GM12878 (cell line): ENCODE results near the gene HOXD11. TPM values are rescaled to one million over a fixed set of nuclear protein-coding genes. Genes with fewer than 3 reads are reported as not detected.

Experiments
- ATAC-seq: fragments of 200-7000 bp; cut with Tn5 transposase; 3 replicates; pipeline ENCODE4 v1.9.1; 2020; ENCODE audit warnings: mild to moderate bottlenecking, moderate library complexity
- BruUV-seq: library from RNA; stranded (reverse); fragments of 400-500 nt; replicated peaks from 2 replicates; lab custom pipeline; 2021; lab: Mats Ljungman, UMichigan
- CTCF ChIA-PET: fragments of 300-600 bp; sonication (Branson Sonifier 250); formaldehyde crosslinking; extraction: SDS; loops from one replicate; lab custom pipeline; 2021; ENCODE audit warnings: inconsistent platforms; lab: Yijun Ruan, JAX
- POLR2A ChIA-PET: fragments of 350-600 bp; formaldehyde crosslinking; extraction: SDS; loops from one replicate; lab custom pipeline; 2021; ENCODE audit warnings: inconsistent platforms; lab: Charles Lee
- RAD21 ChIA-PET: fragments of 300-600 bp; sonication (Branson Sonifier 250); formaldehyde crosslinking; loops from one replicate; lab custom pipeline; 2023; ENCODE audit warnings: antibody characterized with exemption; ENCODE audit not compliant: unreplicated experiment; lab: Charles Lee
- SMC1A ChIA-PET: fragments of 300-600 bp; sonication (Branson Sonifier 250); formaldehyde crosslinking; loops from one replicate; lab custom pipeline; 2023; ENCODE audit not compliant: unreplicated experiment, uncharacterized antibody; lab: Charles Lee
- DNase-seq: peaks from one replicate; pipeline ENCODE4 v3.0.0-alpha.2; 2011; ENCODE audit warnings: low read depth, low spot score
- FAIRE-seq: peaks from 3 replicates; lab custom pipeline; 2011; peaks lifted over from hg19 to GRCh38; lab: Jason Lieb, UNC
- H2AFZ ChIP-seq: 2 replicates; pipeline ENCODE4 v1.6.0; 2011; ENCODE audit warnings: low read depth, low read length, control low read depth; ENCODE audit not compliant: control insufficient read depth
- H3K27ac ChIP-seq: 2 replicates; pipeline ENCODE4 v1.5.1; 2011; ENCODE audit warnings: control low read depth; ENCODE audit not compliant: control insufficient read depth, insufficient read depth
- H3K27me3 ChIP-seq, 2 experiments: replicated peaks in 1 of 2; 2 replicates each; pipeline versions ENCODE4 v1.6.0 to v1.6.1; 2011; ENCODE audit warnings: low read length in 1 of 2; ENCODE audit not compliant: control insufficient read depth in 2 of 2, insufficient read depth in 2 of 2
- H3K36me3 ChIP-seq, 2 experiments: 2 replicates each; pipeline ENCODE4 v1.5.1; 2011; ENCODE audit warnings: low read length in 1 of 2; ENCODE audit not compliant: control insufficient read depth in 2 of 2, insufficient read depth in 2 of 2
- H3K4me1 ChIP-seq: 2 replicates; pipeline ENCODE4 v1.6.1; 2011; ENCODE audit warnings: mild to moderate bottlenecking, low read length, moderate library complexity, mixed read lengths; ENCODE audit not compliant: control insufficient read depth, insufficient read depth
- H3K4me2 ChIP-seq: 2 replicates; pipeline ENCODE4 v1.6.0; 2011; ENCODE audit warnings: control low read depth; ENCODE audit not compliant: control insufficient read depth, insufficient read depth
- H3K4me3 ChIP-seq: fragments of 200-600 bp; sonication (generic); 2 replicates; pipeline ENCODE4 v1.5.1; 2016
- H3K79me2 ChIP-seq: 2 replicates; pipeline ENCODE4 v1.6.0; 2011; ENCODE audit warnings: low read length; ENCODE audit not compliant: control insufficient read depth, insufficient read depth
- H3K9ac ChIP-seq: 2 replicates; pipeline ENCODE4 v1.8.0; 2011; ENCODE audit warnings: low read length, control low read depth, mixed read lengths; ENCODE audit not compliant: control insufficient read depth, insufficient read depth
- H3K9me3 ChIP-seq: replicated peaks from 3 replicates; pipeline ENCODE4 v1.5.1; 2011; ENCODE audit warnings: mild to moderate bottlenecking, low read length; ENCODE audit not compliant: control insufficient read depth, insufficient read depth
- H4K20me1 ChIP-seq: 2 replicates; pipeline ENCODE4 v1.6.0; 2011; ENCODE audit not compliant: control insufficient read depth, insufficient read depth
- BCLAF1 ChIP-seq: fragments of 450-650 bp; IDR thresholded peaks from 2 replicates; pipeline ENCODE4 v1.6.1; 2017; ENCODE audit warnings: antibody characterized with exemption, mild to moderate bottlenecking, moderate library complexity
- BHLHE40 ChIP-seq, 2 experiments: fragments of 450-650 bp in 1 of 2; IDR thresholded peaks; 2 replicates each; pipeline ENCODE4 v1.6.1; 2011 to 2017; ENCODE audit warnings: low read depth in 2 of 2, borderline replicate concordance in 1 of 2, improper control_type of control experiment in 1 of 2, low read length in 1 of 2, mild to moderate bottlenecking in 1 of 2
- CBX3 ChIP-seq: fragments of 200-600 bp; sonication (generic); IDR thresholded peaks from 2 replicates; pipeline ENCODE4 v1.6.1; 2016; ENCODE audit warnings: low read depth, borderline replicate concordance
- CHD4 ChIP-seq: fragments of 200-600 bp; sonication (generic); IDR thresholded peaks from 2 replicates; pipeline ENCODE4 v1.6.1; 2016; ENCODE audit warnings: mild to moderate bottlenecking
- EGR1 ChIP-seq, 2 experiments: IDR thresholded peaks; 1 replicate in 1 of 2; 2 replicates in 1 of 2; pipeline ENCODE4 v1.6.1; 2011 to 2012; ENCODE audit warnings: low read depth in 2 of 2, low read length in 2 of 2, borderline replicate concordance in 1 of 2, mild to moderate bottlenecking in 1 of 2, moderate library complexity in 1 of 2
- MLLT1 ChIP-seq: fragments of 450-650 bp; IDR thresholded peaks from 2 replicates; pipeline ENCODE4 v1.6.1; 2016; ENCODE audit warnings: mild to moderate bottlenecking
- NKRF ChIP-seq: fragments of 450-650 bp; conservative IDR thresholded peaks from 2 replicates; pipeline ENCODE4 v1.6.1; 2017; ENCODE audit warnings: mild to moderate bottlenecking, moderate library complexity
- SIN3A ChIP-seq: IDR thresholded peaks from 2 replicates; pipeline ENCODE4 v1.6.1; 2012; ENCODE audit warnings: low read depth, low read length, improper control_type of control experiment
- ZNF274 ChIP-seq: IDR thresholded peaks from one replicate; pipeline ENCODE4 v1.8.0; 2011; ENCODE audit not compliant: insufficient read length, insufficient read depth
- ZNF592 ChIP-seq: fragments of 450-650 bp; IDR thresholded peaks from 2 replicates; pipeline ENCODE4 v1.6.1; 2017; ENCODE audit warnings: mild to moderate bottlenecking, moderate library complexity
- WGBS: methylation state at CpG from one replicate; pipeline ENCODE4 v1.1.6; 2016; ENCODE audit warnings: low lambda C conversion rate; ENCODE audit not compliant: insufficient replicate concordance, insufficient coverage; ENCODE audit errors: missing lambda C conversion rate; 5-methylcytosine and 5-hydroxymethylcytosine counted together
- in situ Hi-C: fragments of 300-500 bp; cut with MboI; formaldehyde crosslinking; loops from 9 replicates; pipeline ENCODE4 v1.14.3; 2018; ENCODE audit warnings: mixed read lengths
- intact Hi-C: fragments of 100-400 bp; cut with micrococcal nuclease; formaldehyde crosslinking; loops from one replicate; pipeline ENCODE4 v1.14.2; 2022; ENCODE audit not compliant: unreplicated experiment
- polyA plus RNA-seq, 11 experiments: library from polyadenylated mRNA; depleted of rRNA in 4 of 11; unstranded in 6 of 11; stranded (reverse) in 5 of 11; fragments of >200 nt; fragmentation: Nextera tagmentation in 4 of 11; fragmentation: Illumina TruSeq in 1 of 11; extraction: Ambion mirVana in 4 of 11; extraction: Trizol in 1 of 11; gene quantifications; 1 replicate in 1 of 11; 2 replicates in 10 of 11; pipeline versions ENCODE4 v1.2.1 to v1.2.3, GENCODE V29; 2011 to 2016; ENCODE audit warnings: inconsistent platforms in 2 of 11, missing spikeins in 2 of 11, low read depth in 1 of 11
- total RNA-seq, 4 experiments: library from RNA; depleted of rRNA in 3 of 4; stranded (reverse); fragments of >200 nt in 3 of 4; fragmentation: Illumina TruSeq in 1 of 4; extraction: Trizol in 1 of 4; gene quantifications; 2 replicates each; pipeline versions ENCODE4 v1.2.1 to v1.2.3, GENCODE V29; 2013 to 2021

Gene HOXD11
- total and polyA plus RNA-seq, 10 of the 15 experiments (the other 5 are each of a cell fraction or from before 2014, with no cell fraction given): not detected

GRCh38 chr2:176072951-176073904 is 33.9 kb upstream of the HOXD11 start:
- in situ Hi-C loops (no loop called here), intact Hi-C loops (no loop called here)
- H3K9ac ChIP-seq: no peak overlapping the region
- no peak for FAIRE-seq
- no peak overlapping the region for H3K4me3 ChIP-seq
- no peak overlapping the region for H3K4me2 ChIP-seq
- ATAC-seq: no peak
- WGBS: 31% methylated on average over 29 of the region's 29 CpGs
- H2AFZ ChIP-seq: no peak overlapping the region
- no peaks in the 10 kb centered on the region; the same call in 1 of the 3 replicates for H3K9me3 ChIP-seq
- no peaks in the 10 kb centered on the region for H3K79me2 ChIP-seq
- no TSS peak for BruUV-seq
- H3K27me3 ChIP-seq: peaks cover 9 to 39% of the 10 kb centered on the region in 2 experiments
- no peak overlapping the region for H3K27ac ChIP-seq
- ChIA-PET SMC1A (no interaction called here), CTCF (no interaction called here), POLR2A (interaction anchor here (0.6 kb wide), 1 partner anchor 28 kb away, joined by 7 read pairs; no protein-coding TSS in a partner anchor), RAD21 (no interaction called here)
- no peak for DNase-seq
- no peaks in the 10 kb centered on the region for H3K36me3 ChIP-seq
- no peaks in the 10 kb centered on the region for H4K20me1 ChIP-seq
- H3K4me1 ChIP-seq: no peaks in the 10 kb centered on the region; the same call in 1 of the 2 replicates
- TF ChIP-seq CBX3 (no peak), BHLHE40 (IDR thresholded peaks at IDR 0.05; ENCODE audit: borderline replicate concordance in 1 of 2, low read depth in 2 of 2, low read length in 1 of 2) (no peak), MLLT1 (no peak), ZNF274 (no peak), SIN3A (no peak), CHD4 (no peak), NKRF (no peak), EGR1 (IDR thresholded peaks at IDR 0.05; ENCODE audit: borderline replicate concordance in 1 of 2, low read depth in 2 of 2, low read length in 2 of 2) (no peak), ZNF592 (no peak), BCLAF1 (no peak)
